Esophagus muscularis mucosa (tissue), 4 donors: ENCODE results near the gene ATF7IP2.

Experiments
- CTCF ChIP-seq, 3 experiments: fragments of 200-600 bp in 2 of 3; fragments of 450-650 bp in 1 of 3; sonication (generic) in 2 of 3; IDR thresholded peaks; one replicate each; pipeline ENCODE4 v1.5.1; 2017 to 2019; ENCODE audit warnings: antibody characterized with exemption in 3 of 3, mild to moderate bottlenecking in 2 of 3, moderate library complexity in 1 of 3
- EP300 ChIP-seq: sonication (generic); formaldehyde crosslinking; IDR thresholded peaks from one replicate; pipeline ENCODE4 v1.6.1; 2017; ENCODE audit warnings: antibody characterized with exemption
- POLR2AphosphoS5 ChIP-seq, 2 donors: sonication (generic); formaldehyde crosslinking; IDR thresholded peaks; one replicate each; pipeline ENCODE4 v1.6.1; 2017; ENCODE audit warnings: antibody characterized with exemption in 2 of 2

GRCh38 chr16:10502776-10503175 lies 116.9 kb downstream of the ATF7IP2 start:
- TF ChIP-seq CTCF (IDR thresholded peaks at IDR 0.05) (no peak), POLR2AphosphoS5 (IDR thresholded peaks at IDR 0.05) (no peak), EP300 (no peak)
